ENCODE results near the gene HOXA11. TPM values are rescaled to one million over a fixed set of nuclear protein-coding genes. Genes with fewer than 3 reads are reported as not detected.

Gene HOXA11
- total and polyA plus RNA-seq, 2 of the 4 experiments (the other 2 are of a cell fraction), result 0.05 TPM; not detected in 1

DNA sequence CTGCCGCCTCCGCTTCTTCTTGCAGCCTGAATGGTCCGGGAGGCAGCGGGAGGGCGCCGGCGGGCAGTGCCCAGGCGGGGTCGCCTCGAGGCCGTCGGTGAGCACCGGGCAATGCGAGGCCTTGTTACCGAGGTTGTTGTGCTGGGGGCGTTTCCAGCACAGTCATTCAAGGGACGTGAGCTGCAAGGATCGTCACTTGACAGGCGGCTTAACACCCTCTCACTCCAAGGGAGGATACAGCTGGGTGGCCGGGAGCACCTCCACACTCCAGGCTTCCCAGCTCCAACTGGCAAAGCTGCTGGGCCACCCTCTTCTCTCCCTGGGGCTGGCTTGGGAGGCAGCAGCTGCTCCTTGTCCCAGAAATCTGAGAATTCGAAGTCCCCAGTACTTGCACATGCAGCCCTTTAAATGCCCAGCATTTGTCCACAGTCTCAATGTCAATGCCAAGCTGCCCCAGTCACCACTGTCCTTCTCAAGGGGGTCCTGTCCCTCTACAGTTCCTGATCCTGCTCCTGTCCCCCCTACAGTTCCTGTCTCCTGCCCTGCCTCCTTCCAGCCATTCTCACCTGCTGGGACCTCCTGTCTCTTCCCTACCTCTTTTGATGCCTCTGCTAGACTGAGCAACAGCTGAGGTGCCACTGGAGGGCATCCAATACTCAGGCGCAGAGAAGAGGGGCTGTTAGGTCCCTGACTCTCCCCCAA is 4.4 kb upstream of the HOXA11 start:
- Histone ChIP-seq H2BK15ac (ENCODE audit: low read depth, low read length) (no peak overlapping the region), H3K4me3 (ENCODE audit: insufficient read depth, low read depth, low read length) (no peak overlapping the region), H3K56ac (ENCODE audit: extremely low read depth, insufficient read depth, low read length) (no peak overlapping the region), H2BK20ac (ENCODE audit: low read depth, low read length) (no peak overlapping the region), H3K4me1 (ENCODE audit: control insufficient read depth, insufficient read depth, low read length) (peaks cover 3% of the 10 kb centered on the region; the same call in 1 of the 2 replicates), H3K9me3 (ENCODE audit: control insufficient read depth, insufficient read depth, low read length) (peaks cover 16% of the 10 kb centered on the region; the same call in 1 of the 2 replicates), H3K79me1 (ENCODE audit: low read depth in 1 of 2, low read length in 2 of 2) (no peaks in the 10 kb centered on the region), H2BK120ac (ENCODE audit: low read depth, low read length) (no peak overlapping the region), H4K91ac (ENCODE audit: insufficient read depth, low read depth, low read length) (no peak overlapping the region), H4K5ac (ENCODE audit: low read depth, low read length) (no peak overlapping the region), H3K9ac (ENCODE audit: low read depth, low read length) (no peak overlapping the region), H4K20me1 (ENCODE audit: insufficient read depth, low read length) (peaks cover 21% of the 10 kb centered on the region; the same call in 1 of the 2 replicates), H2AK9ac (replicated peaks; ENCODE audit: low read depth, low read length, poor library complexity) (no peak overlapping the region), H4K8ac (ENCODE audit: low read depth in 2 of 2, low read length in 2 of 2) (no peak overlapping the region), H3K36me3 (ENCODE audit: control insufficient read depth, insufficient read depth, low read length) (no peaks in the 10 kb centered on the region), H3K18ac (ENCODE audit: low read depth, low read length) (no peak overlapping the region), H3K9me1 (ENCODE audit: insufficient read depth, low read length) (no peaks in the 10 kb centered on the region), H3K27me3 (ENCODE audit: control insufficient read depth, insufficient read depth, low read length) (peaks cover 97% of the 10 kb centered on the region), H3K27ac (ENCODE audit: insufficient read depth, low read length) (no peak overlapping the region), H2AK5ac (ENCODE audit: low read depth, low read length) (no peak overlapping the region), H2AFZ (replicated peaks; ENCODE audit: low read length, poor library complexity) (no peak overlapping the region), H3K4ac (ENCODE audit: low read depth, low read length) (no peak overlapping the region), H3K14ac (replicated peaks; ENCODE audit: low read depth, low read length) (no peak overlapping the region), H3K4me2 (ENCODE audit: low read depth, low read length) (no peak overlapping the region), H2BK5ac (ENCODE audit: low read depth, low read length, poor library complexity, severe bottlenecking) (no peak overlapping the region), H3K23ac (ENCODE audit: low read depth, low read length) (no peak overlapping the region)
- in situ Hi-C loops (cut with MboI; ENCODE audit: low sequenced_read_pairs) (no loop called here), intact Hi-C loops (cut with micrococcal nuclease) (no loop called here), dilution Hi-C loops (cut with HindIII; ENCODE audit: low sequenced_read_pairs, unreplicated experiment) (no loop called here)
- 28% methylated on average over 6 of the region's 22 CpGs; no CpG with 5 or more reads in 1 of the 2 experiments for WGBS, 2 experiments (ENCODE audit: extremely low coverage in 2 of 2, insufficient read length in 1 of 2)
- no TSS peak for BruUV-seq (replicated peaks)
- TF ChIP-seq FOS (IDR thresholded peaks at IDR 0.05; ENCODE audit: low read depth, low read length) (no peak), NFE2L2 (IDR thresholded peaks at IDR 0.05; ENCODE audit: low read depth, low read length) (no peak), CEBPB (IDR thresholded peaks at IDR 0.05; ENCODE audit: low read depth, low read length) (no peak), MXI1 (IDR thresholded peaks at IDR 0.05; ENCODE audit: borderline replicate concordance, low read depth, low read length) (no peak), SMC3 (IDR thresholded peaks at IDR 0.05; ENCODE audit: low read depth, low read length) (no peak)
- TF ChIP-seq, protein P1, sequence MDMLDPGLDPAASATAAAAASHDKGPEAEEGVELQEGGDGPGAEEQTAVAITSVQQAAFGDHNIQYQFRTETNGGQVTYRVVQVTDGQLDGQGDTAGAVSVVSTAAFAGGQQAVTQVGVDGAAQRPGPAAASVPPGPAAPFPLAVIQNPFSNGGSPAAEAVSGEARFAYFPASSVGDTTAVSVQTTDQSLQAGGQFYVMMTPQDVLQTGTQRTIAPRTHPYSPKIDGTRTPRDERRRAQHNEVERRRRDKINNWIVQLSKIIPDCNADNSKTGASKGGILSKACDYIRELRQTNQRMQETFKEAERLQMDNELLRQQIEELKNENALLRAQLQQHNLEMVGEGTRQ (IDR thresholded peaks at IDR 0.05; ENCODE audit: low read depth, low read length), result no peak
- ATAC-seq (ENCODE audit: low read depth) (no peak), DNase-seq (no peak)
- POLR2A ChIA-PET (ENCODE audit: unreplicated experiment), result no interaction called here
- CTCF ChIA-PET, result interaction anchor here (1.1 kb wide), 1 partner anchor 10 kb away, joined by 3 read pairs; no protein-coding TSS in a partner anchor

Data from IMR-90 (cell line).